SK-N-SH treated with all-trans-retinoic acid at 6 μM for 48 hours (cell line): Measurements from ENCODE around the gene BCAN.

ENCODE experiments used
- ATAC-seq: fragments of 200-7000 bp; cut with Tn5 transposase; 3 replicates; pipeline ENCODE4 v1.9.1; 2020; ENCODE audit warnings: mild to moderate bottlenecking, moderate library complexity
- ARNTL ChIP-seq: fragments of 450-650 bp; formaldehyde crosslinking; IDR thresholded peaks from 2 replicates; pipeline ENCODE4 v1.5.0; 2020; ENCODE audit warnings: low read depth, mild to moderate bottlenecking, moderate library complexity, borderline replicate concordance
- BACH2 ChIP-seq: fragments of 250-450 bp; sonication (Bioruptor Pico); IDR thresholded peaks from 2 replicates; pipeline ENCODE4 v1.9.0; 2021; ENCODE audit warnings: mild to moderate bottlenecking, borderline replicate concordance
- CREB5 ChIP-seq: fragments of 250-450 bp; sonication (Bioruptor Pico); IDR thresholded peaks from 2 replicates; pipeline ENCODE4 v1.5.1; 2020; ENCODE audit warnings: low read depth, mild to moderate bottlenecking, moderate library complexity
- CSDC2 ChIP-seq: fragments of 250-450 bp; sonication (Bioruptor Pico); IDR thresholded peaks from 2 replicates; pipeline ENCODE4 v1.5.0; 2020; ENCODE audit warnings: mild to moderate bottlenecking, moderate library complexity
- ESRRG ChIP-seq: fragments of 250-450 bp; sonication (Bioruptor Pico); IDR thresholded peaks from 2 replicates; pipeline ENCODE4 v1.6.1; 2021; ENCODE audit warnings: mild to moderate bottlenecking
- GLIS3 ChIP-seq: fragments of 250-450 bp; sonication (Bioruptor Pico); IDR thresholded peaks from 2 replicates; pipeline ENCODE4 v1.5.0; 2020; ENCODE audit warnings: mild to moderate bottlenecking, moderate library complexity
- OSR1 ChIP-seq: fragments of 250-450 bp; sonication (Bioruptor Pico); IDR thresholded peaks from 2 replicates; pipeline ENCODE4 v1.8.0; 2022; ENCODE audit warnings: moderate library complexity, mild to moderate bottlenecking, inconsistent platforms
- POU6F1 ChIP-seq: fragments of 250-450 bp; sonication (Bioruptor Pico); IDR thresholded peaks from 2 replicates; pipeline ENCODE4 v1.8.0; 2021; ENCODE audit warnings: low read depth, mild to moderate bottlenecking, moderate library complexity, borderline replicate concordance
- PPARA ChIP-seq: fragments of 250-450 bp; sonication (Bioruptor Pico); IDR thresholded peaks from 2 replicates; pipeline ENCODE4 v1.5.0; 2020; ENCODE audit warnings: mild to moderate bottlenecking, borderline replicate concordance
- RARB ChIP-seq: fragments of 250-450 bp; sonication (Bioruptor Pico); IDR thresholded peaks from 2 replicates; pipeline ENCODE4 v1.8.0; 2021; ENCODE audit warnings: mild to moderate bottlenecking, moderate library complexity
- SNAI2 ChIP-seq: fragments of 250-450 bp; sonication (Bioruptor Pico); IDR thresholded peaks from 2 replicates; pipeline ENCODE4 v1.5.0; 2020; ENCODE audit warnings: mild to moderate bottlenecking, moderate library complexity
- TCF4 ChIP-seq: fragments of 250-450 bp; sonication (Bioruptor Pico); IDR thresholded peaks from 2 replicates; pipeline ENCODE4 v1.8.0; 2021; ENCODE audit warnings: mild to moderate bottlenecking, moderate library complexity, borderline replicate concordance
- TOX ChIP-seq: fragments of 250-450 bp; sonication (Bioruptor Pico); IDR thresholded peaks from 2 replicates; pipeline ENCODE4 v1.8.0; 2021; ENCODE audit warnings: mild to moderate bottlenecking, moderate library complexity, borderline replicate concordance
- ZC3H10 ChIP-seq: fragments of 250-450 bp; sonication (Bioruptor Pico); IDR thresholded peaks from 2 replicates; pipeline ENCODE4 v1.5.1; 2021; ENCODE audit warnings: mild to moderate bottlenecking, moderate library complexity
- ZFP30 ChIP-seq: fragments of 450-650 bp; formaldehyde crosslinking; IDR thresholded peaks from 2 replicates; pipeline ENCODE4 v1.5.0; 2022; ENCODE audit warnings: mild to moderate bottlenecking, moderate library complexity
- ZNF565 ChIP-seq: fragments of 450-650 bp; formaldehyde crosslinking; conservative IDR thresholded peaks from 2 replicates; pipeline ENCODE4 v1.5.0; 2020; ENCODE audit warnings: low read depth, mild to moderate bottlenecking, moderate library complexity
- ZNF70 ChIP-seq: fragments of 450-650 bp; formaldehyde crosslinking; IDR thresholded peaks from 2 replicates; pipeline ENCODE4 v1.5.0; 2020; ENCODE audit warnings: mild to moderate bottlenecking, moderate library complexity
- ZNF8 ChIP-seq: fragments of 450-650 bp; formaldehyde crosslinking; IDR thresholded peaks from 2 replicates; pipeline ENCODE4 v1.5.0; 2020; ENCODE audit warnings: mild to moderate bottlenecking, moderate library complexity
- TF ChIP-seq, protein P1 (sequence below): fragments of 250-450 bp; sonication (Bioruptor Pico); IDR thresholded peaks from 2 replicates; pipeline ENCODE4 v1.8.0; 2020; ENCODE audit warnings: mild to moderate bottlenecking, moderate library complexity, borderline replicate concordance
- TF ChIP-seq, protein P2 (sequence below): fragments of 250-450 bp; sonication (Bioruptor Pico); IDR thresholded peaks from 2 replicates; pipeline ENCODE4 v1.5.1; 2021; ENCODE audit warnings: mild to moderate bottlenecking, moderate library complexity

BCAN gene

DNA sequence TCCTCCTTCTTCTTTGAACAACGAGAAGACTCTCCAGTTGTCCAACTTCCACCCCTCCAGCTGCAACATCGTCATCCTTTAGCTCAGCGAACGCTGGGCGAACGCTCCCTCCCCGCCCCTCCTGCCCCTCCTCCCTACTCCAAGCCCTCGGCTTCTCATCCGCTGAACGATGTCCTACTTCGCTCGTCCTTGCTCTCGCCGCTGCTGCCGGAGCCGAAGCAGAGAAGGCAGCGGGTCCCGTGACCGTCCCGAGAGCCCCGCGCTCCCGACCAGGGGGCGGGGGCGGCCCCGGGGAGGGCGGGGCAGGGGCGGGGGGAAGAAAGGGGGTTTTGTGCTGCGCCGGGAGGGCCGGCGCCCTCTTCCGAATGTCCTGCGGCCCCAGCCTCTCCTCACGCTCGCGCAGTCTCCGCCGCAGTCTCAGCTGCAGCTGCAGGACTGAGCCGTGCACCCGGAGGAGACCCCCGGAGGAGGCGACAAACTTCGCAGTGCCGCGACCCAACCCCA lies at the start of gene BCAN:
Gene BCAN, plus strand, starts transcription at position 357 of the 504 bp plus-strand sequence. CDS start 3,938 bp downstream, outside the sequence.
- TF ChIP-seq CSDC2 = no peak
- TF ChIP-seq ZC3H10 = no peak
- no peak for TF ChIP-seq SNAI2
- TF ChIP-seq ZFP30 = no peak
- no peak for TF ChIP-seq CREB5
- TF ChIP-seq, protein P1, sequence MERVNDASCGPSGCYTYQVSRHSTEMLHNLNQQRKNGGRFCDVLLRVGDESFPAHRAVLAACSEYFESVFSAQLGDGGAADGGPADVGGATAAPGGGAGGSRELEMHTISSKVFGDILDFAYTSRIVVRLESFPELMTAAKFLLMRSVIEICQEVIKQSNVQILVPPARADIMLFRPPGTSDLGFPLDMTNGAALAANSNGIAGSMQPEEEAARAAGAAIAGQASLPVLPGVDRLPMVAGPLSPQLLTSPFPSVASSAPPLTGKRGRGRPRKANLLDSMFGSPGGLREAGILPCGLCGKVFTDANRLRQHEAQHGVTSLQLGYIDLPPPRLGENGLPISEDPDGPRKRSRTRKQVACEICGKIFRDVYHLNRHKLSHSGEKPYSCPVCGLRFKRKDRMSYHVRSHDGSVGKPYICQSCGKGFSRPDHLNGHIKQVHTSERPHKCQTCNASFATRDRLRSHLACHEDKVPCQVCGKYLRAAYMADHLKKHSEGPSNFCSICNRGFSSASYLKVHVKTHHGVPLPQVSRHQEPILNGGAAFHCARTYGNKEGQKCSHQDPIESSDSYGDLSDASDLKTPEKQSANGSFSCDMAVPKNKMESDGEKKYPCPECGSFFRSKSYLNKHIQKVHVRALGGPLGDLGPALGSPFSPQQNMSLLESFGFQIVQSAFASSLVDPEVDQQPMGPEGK (CRISPR knock-in tag) = no peak
- no peak for TF ChIP-seq OSR1 (CRISPR knock-in tag)
- no peak for TF ChIP-seq POU6F1 (CRISPR knock-in tag)
- TF ChIP-seq ARNTL = no peak
- TF ChIP-seq RARB (CRISPR knock-in tag) = no peak
- no peak for TF ChIP-seq PPARA (CRISPR knock-in tag)
- TF ChIP-seq GLIS3 (CRISPR knock-in tag) = no peak
- TF ChIP-seq ZNF8 (CRISPR knock-in tag) = no peak
- no peak for TF ChIP-seq ZNF70 (CRISPR knock-in tag)
- TF ChIP-seq ESRRG = no peak
- TF ChIP-seq ZNF565 = no peak
- no peak for TF ChIP-seq TCF4 (CRISPR knock-in tag)
- no peak for TF ChIP-seq BACH2
- TF ChIP-seq TOX (CRISPR knock-in tag) = no peak
- ATAC-seq = peak; percentile 64

DNA sequence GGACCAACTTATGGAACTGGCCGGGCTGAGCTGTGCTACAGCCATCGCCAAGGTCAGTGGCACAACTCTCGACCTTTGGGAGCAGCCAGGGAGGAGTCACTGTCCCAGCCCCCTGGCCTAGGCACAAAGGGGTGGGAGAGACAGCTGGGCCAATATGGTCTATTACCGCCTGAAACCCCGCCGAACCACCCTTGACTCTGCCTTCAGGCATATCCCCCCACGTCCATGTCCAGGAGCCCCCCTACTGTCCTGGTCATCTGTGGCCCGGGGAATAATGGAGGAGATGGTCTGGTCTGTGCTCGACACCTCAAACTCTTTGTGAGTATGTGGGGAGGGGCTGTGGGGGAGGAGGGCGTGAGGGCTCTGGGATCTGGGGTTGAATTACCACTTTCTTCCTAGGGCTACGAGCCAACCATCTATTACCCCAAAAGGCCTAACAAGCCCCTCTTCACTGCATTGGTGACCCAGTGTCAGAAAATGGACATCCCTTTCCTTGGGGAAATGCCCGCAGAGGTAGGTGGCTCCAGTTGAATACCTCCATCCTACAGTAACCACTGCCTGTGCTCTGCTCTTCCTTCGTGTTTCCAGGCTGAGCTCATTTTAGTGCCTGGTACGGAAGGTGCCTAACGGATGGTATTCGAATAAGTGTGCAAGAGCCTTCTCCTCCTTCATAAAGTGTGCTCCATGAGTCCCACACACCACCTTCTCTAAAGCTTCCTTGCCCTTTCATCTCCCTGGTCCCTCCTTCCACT lies 49.6 kb upstream of the BCAN start:
- ATAC-seq = peak; percentile 13
- no peak for TF ChIP-seq PPARA (CRISPR knock-in tag)
- TF ChIP-seq ZNF565 = no peak
- no peak for TF ChIP-seq SNAI2
- TF ChIP-seq BACH2 = no peak
- TF ChIP-seq, protein P2, sequence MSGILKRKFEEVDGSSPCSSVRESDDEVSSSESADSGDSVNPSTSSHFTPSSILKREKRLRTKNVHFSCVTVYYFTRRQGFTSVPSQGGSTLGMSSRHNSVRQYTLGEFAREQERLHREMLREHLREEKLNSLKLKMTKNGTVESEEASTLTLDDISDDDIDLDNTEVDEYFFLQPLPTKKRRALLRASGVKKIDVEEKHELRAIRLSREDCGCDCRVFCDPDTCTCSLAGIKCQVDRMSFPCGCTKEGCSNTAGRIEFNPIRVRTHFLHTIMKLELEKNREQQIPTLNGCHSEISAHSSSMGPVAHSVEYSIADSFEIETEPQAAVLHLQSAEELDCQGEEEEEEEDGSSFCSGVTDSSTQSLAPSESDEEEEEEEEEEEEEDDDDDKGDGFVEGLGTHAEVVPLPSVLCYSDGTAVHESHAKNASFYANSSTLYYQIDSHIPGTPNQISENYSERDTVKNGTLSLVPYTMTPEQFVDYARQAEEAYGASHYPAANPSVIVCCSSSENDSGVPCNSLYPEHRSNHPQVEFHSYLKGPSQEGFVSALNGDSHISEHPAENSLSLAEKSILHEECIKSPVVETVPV = 0 out of 2 replicates have a peak, but pooled peaks have one; percentile 14
- TF ChIP-seq CREB5 = no peak
- TF ChIP-seq POU6F1 (CRISPR knock-in tag) = no peak
- TF ChIP-seq ZNF8 (CRISPR knock-in tag) = no peak
- TF ChIP-seq, protein P1 (CRISPR knock-in tag) = no peak
